ENCODE results near the gene DBNDD2.

DBNDD2 gene

DNA sequence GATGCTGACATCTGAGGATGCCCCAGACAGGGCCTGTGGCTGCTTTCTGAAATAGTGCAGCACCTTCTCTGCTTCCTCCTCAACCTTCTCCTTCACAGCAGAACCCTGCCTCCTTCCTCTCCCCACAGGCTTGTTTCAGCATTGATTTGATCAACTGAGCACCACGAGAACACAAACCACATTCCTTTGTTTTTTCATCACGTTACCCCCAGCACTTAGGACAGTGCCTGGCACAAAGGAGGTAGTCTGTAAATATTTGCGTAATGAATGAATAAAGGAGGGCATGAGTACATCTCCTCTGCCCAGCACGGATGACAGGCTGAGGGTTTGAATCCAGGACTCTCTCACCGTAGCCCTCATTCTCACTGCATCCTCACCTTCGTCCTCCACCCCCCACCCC lies 40.2 kb downstream of the DBNDD2 start:
- no peak for DNase-seq (ENCODE audit: low read depth in 1 of 2, low spot score in 1 of 2)

DNA sequence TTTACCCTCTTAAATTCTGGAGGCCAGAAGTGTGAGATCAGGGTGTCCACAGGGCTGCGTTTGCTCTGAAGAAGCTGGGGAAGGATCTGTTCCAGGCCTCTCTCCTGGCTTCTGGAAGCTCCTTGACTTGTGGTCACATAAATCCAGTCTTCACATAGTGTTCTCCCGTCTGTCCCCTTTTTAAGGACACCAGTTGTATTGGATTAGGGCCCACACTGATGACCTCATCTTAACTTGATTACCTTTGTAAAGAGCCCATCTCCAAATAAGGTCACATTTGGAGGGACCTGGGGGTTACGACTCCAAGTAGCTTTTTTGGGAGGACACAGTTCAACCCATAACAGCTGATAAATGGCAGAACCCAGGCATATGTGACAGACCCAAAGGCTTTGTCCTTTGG lies 41.4 kb downstream of the DBNDD2 start:
- DNase-seq (ENCODE audit: low read depth in 1 of 2, low spot score in 1 of 2): no peak

- no peak for DNase-seq (ENCODE audit: low read depth in 1 of 2, low spot score in 1 of 2)
Observed at GRCh38 chr20:45450097-45450818, 42.2 kb downstream of the DBNDD2 start.

GRCh38 chr20:45452238-45452637 lies 44.1 kb downstream of the DBNDD2 start:
- no peak for DNase-seq (ENCODE audit: low read depth in 1 of 2, low spot score in 1 of 2)

DNA sequence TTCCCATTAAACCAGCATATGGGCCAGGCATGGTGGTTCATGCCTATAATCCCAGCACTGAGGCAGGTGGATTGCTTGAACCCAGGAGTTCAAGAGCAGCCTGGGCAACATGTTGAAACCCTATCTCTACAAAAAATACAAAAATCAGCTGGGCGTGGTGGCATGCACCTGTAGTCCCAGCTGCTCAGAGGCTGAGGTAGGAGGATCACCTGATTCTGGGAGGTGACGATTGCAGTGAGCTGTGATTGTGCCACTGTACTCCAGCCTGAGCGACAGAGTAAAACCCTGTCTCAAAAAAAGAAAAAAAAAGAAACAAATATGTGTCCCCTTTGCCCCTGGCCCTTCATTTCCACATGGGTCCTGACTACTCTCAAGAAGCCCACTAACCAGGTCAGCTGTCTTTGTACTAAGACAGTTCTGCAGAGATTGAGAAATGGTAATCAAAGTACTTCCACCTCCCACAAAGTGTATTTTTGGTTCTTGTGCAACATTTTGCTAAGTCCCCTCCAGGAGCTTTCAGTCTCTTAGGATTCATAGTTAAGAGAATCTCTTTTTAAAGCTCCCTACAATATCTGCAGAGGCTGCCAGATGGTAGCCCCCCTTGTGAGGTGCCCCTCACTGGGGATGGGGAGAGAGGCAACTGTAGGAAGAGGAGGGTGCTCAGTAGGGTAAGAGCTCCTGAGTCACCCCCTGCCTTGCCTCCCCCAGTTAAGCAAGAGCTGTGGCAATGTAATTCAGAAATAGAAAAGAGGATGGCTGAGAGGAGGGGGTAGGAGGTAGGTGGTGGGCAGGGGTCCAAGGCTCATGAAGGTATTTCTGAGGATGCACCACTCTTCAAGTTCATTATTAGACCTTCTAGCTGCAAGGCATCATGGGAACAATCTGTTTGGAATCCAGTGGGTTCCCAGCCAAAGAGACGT lies 44.9 kb downstream of the DBNDD2 start:
- no peak for DNase-seq (ENCODE audit: low read depth in 1 of 2, low spot score in 1 of 2)

- no peak for DNase-seq (ENCODE audit: low read depth in 1 of 2, low spot score in 1 of 2)
Observed at GRCh38 chr20:45456632-45457031, 48.5 kb downstream of the DBNDD2 start.

GRCh38 chr20:45459606-45460005 lies 51.5 kb downstream of the DBNDD2 start:
- no peak for DNase-seq (ENCODE audit: low read depth in 1 of 2, low spot score in 1 of 2)

Measured in stimulated activated CD4-positive, alpha-beta T cell treated with anti-CD3 and anti-CD28 coated beads, Interleukin-15, amount 100 ng/mL, for 1 hour (primary cell).